ENCODE measurements around the gene ASPRV1. TPM values are rescaled to one million over a fixed set of nuclear protein-coding genes. Genes with fewer than 3 reads are reported as not detected.

The ASPRV1 gene
- polyA plus RNA-seq, 2 of the 4 experiments (the other 2 are of a cell fraction) = 0.36 TPM

GRCh38 chr2:69957965-69958364, 3.5 kb downstream of the ASPRV1 start:
- Histone ChIP-seq H3K9me3 (no peaks in the 10 kb centered on the region), H3K4me1 (no peaks in the 10 kb centered on the region), H3K4me2 (no peak overlapping the region), H3K4me3 (no peak overlapping the region), H3K27ac (no peak overlapping the region)
- TF ChIP-seq HEYL (CRISPR knock-in tag; IDR thresholded peaks at IDR 0.05) = no peak
- no peak for TF ChIP-seq HDAC2 (IDR thresholded peaks at IDR 0.05)
- TF ChIP-seq SMC3 (IDR thresholded peaks at IDR 0.05) = no peak
- no peak for TF ChIP-seq MAZ (IDR thresholded peaks at IDR 0.05; ENCODE audit: borderline replicate concordance, low read depth, low read length)
- TF ChIP-seq JUNB (IDR thresholded peaks at IDR 0.05) = no peak
- TF ChIP-seq HOXA7 (CRISPR knock-in tag; IDR thresholded peaks at IDR 0.05) = no peak
- TF ChIP-seq CBX2 (IDR thresholded peaks at IDR 0.05; ENCODE audit: borderline replicate concordance, low read depth) = no peak
- no peak for DNase-seq (ENCODE audit: low read depth in 1 of 2, low spot score in 1 of 2)
- ATAC-seq = no peak; a peak in 1 of 6 replicates
- WGBS (ENCODE audit: missing lambda C conversion rate) = 53% methylated on average over 8 of the region's 8 CpGs
- FAIRE-seq = no peak
- ChIA-PET CTCF (interaction anchor here (0.6 to 1.6 kb wide), 3 partner anchors 9 to 153 kb away, joined by 3 to 5 read pairs (median 4); no protein-coding TSS in a partner anchor), POLR2A (no interaction called here)

- no peaks in the 10 kb centered on the region for H3K4me1 ChIP-seq
- H3K4me2 ChIP-seq = no peak overlapping the region
- FAIRE-seq (no peak), DNase-seq (ENCODE audit: low read depth in 1 of 2, low spot score in 1 of 2) (no peak), ATAC-seq (no peak)
- no peak overlapping the region for H3K4me3 ChIP-seq
- ChIA-PET POLR2A (no interaction called here), CTCF (interaction anchor here (0.9 to 3.2 kb wide), 3 partner anchors 11 to 114 kb away, joined by 4 to 13 read pairs (median 4); no protein-coding TSS in a partner anchor)
- 57% methylated on average over 6 of the region's 6 CpGs for WGBS (ENCODE audit: missing lambda C conversion rate)
- no peak overlapping the region for H3K27ac ChIP-seq
- H3K9me3 ChIP-seq = no peaks in the 10 kb centered on the region
- TF ChIP-seq SREBF2 (IDR thresholded peaks at IDR 0.05) (no peak), FOSB (CRISPR knock-in tag; IDR thresholded peaks at IDR 0.05) (no peak), GATA3 (IDR thresholded peaks at IDR 0.05; ENCODE audit: borderline replicate concordance) (no peak), RFX5 (IDR thresholded peaks at IDR 0.05) (no peak), RARB (CRISPR knock-in tag; IDR thresholded peaks at IDR 0.05) (no peak), NFE2L2 (conservative IDR thresholded peaks at IDR 0.05; ENCODE audit: low read length) (no peak), RCOR1 (IDR thresholded peaks at IDR 0.05; ENCODE audit: low read depth, low read length) (no peak), CBX2 (IDR thresholded peaks at IDR 0.05; ENCODE audit: borderline replicate concordance, low read depth) (no peak), JUN (IDR thresholded peaks at IDR 0.05) (no peak)
- TF ChIP-seq, protein P1, sequence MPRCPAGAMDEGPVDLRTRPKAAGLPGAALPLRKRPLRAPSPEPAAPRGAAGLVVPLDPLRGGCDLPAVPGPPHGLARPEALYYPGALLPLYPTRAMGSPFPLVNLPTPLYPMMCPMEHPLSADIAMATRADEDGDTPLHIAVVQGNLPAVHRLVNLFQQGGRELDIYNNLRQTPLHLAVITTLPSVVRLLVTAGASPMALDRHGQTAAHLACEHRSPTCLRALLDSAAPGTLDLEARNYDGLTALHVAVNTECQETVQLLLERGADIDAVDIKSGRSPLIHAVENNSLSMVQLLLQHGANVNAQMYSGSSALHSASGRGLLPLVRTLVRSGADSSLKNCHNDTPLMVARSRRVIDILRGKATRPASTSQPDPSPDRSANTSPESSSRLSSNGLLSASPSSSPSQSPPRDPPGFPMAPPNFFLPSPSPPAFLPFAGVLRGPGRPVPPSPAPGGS (IDR thresholded peaks at IDR 0.05) = no peak
Observed at GRCh38 chr2:69956475-69956979, 4.9 kb downstream of the ASPRV1 start.

DNA sequence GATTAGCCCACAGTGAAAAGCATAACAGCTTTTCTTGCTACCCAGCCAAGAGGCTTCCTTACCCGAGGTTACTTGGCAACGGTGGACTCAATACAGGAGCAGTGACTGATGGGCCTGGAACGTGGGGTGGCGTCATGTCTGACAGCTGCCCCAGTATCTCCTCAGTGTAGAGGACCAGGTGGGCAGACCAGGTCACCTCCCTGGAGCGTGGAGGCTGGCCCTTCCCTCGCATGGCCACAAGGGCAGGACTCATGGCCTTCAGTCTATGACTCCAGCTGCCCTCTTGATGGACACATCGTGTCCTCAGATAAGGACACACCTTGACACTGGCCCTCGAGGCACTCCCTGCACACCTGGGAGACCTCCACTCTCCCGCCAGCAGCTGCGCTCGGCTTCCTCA, 6.4 kb downstream of the ASPRV1 start:
- H3K9me3 ChIP-seq = no peaks in the 10 kb centered on the region
- no peak overlapping the region for H3K4me3 ChIP-seq
- DNase-seq (ENCODE audit: low read depth in 1 of 2, low spot score in 1 of 2) = no peak
- ChIA-PET CTCF (interaction anchor here (0.9 to 3.2 kb wide), 3 partner anchors 10 to 54 kb away, joined by 3 to 13 read pairs (median 3); no protein-coding TSS in a partner anchor), POLR2A (no interaction called here)
- TF ChIP-seq MYC (IDR thresholded peaks at IDR 0.05; ENCODE audit: borderline replicate concordance, low read length) (no peak), MAZ (IDR thresholded peaks at IDR 0.05; ENCODE audit: borderline replicate concordance, low read depth, low read length) (no peak), JUN (IDR thresholded peaks at IDR 0.05) (no peak), ZC3H11A (IDR thresholded peaks at IDR 0.05) (no peak), POLR2AphosphoS2 (conservative IDR thresholded peaks at IDR 0.05; ENCODE audit: low read length) (no peak), JUNB (IDR thresholded peaks at IDR 0.05) (no peak), ZNF302 (CRISPR knock-in tag; IDR thresholded peaks at IDR 0.05) (no peak), KDM5A (IDR thresholded peaks at IDR 0.05) (no peak), SREBF2 (IDR thresholded peaks at IDR 0.05) (no peak), RNF2 (IDR thresholded peaks at IDR 0.05; ENCODE audit: borderline replicate concordance, low read depth) (no peak), MAFK (IDR thresholded peaks at IDR 0.05; ENCODE audit: partially characterized antibody) (no peak)
- WGBS (ENCODE audit: missing lambda C conversion rate) = 59% methylated on average over 11 of the region's 11 CpGs
- H3K4me2 ChIP-seq = no peak overlapping the region
- ATAC-seq = peak; percentile 31 to 52; a peak in 4 of 6 replicates
- no peak overlapping the region for H3K27ac ChIP-seq
- FAIRE-seq = no peak
- no peaks in the 10 kb centered on the region for H3K4me1 ChIP-seq
